ENCODE measurements around the gene FMNL2. TPM values are rescaled to one million over a fixed set of nuclear protein-coding genes. Genes with fewer than 3 reads are reported as not detected.

Gene FMNL2
- total RNA-seq, 4 donors from 2014 or later = 5.8 to 19.8 (median 16.9) TPM

- H3K36me3 ChIP-seq = no peaks in the 10 kb centered on the region
- peak overlapping the region in 3 of 4 donors; percentile 60 to 73 (median 63) for H3K27ac ChIP-seq
- peaks cover 0 to 18% (median 0%) of the 10 kb centered on the region in 3 donors for H3K4me1 ChIP-seq
- H3K4me3 ChIP-seq = peak overlapping the region in 3 of 4 donors; percentile 13 to 41 (median 18)
- no peaks in the 10 kb centered on the region for H3K9me3 ChIP-seq
- no peak for DNase-seq
- intact Hi-C loops (cut with DNase I) = no loop called here
- WGBS, 2 donors = 62 to 78% methylated on average over 4 of the region's 4 CpGs
- H3K27me3 ChIP-seq = no peaks in the 10 kb centered on the region
- TF ChIP-seq POLR2A (IDR thresholded peaks at IDR 0.05) = no peak
- TF ChIP-seq, protein P1, sequence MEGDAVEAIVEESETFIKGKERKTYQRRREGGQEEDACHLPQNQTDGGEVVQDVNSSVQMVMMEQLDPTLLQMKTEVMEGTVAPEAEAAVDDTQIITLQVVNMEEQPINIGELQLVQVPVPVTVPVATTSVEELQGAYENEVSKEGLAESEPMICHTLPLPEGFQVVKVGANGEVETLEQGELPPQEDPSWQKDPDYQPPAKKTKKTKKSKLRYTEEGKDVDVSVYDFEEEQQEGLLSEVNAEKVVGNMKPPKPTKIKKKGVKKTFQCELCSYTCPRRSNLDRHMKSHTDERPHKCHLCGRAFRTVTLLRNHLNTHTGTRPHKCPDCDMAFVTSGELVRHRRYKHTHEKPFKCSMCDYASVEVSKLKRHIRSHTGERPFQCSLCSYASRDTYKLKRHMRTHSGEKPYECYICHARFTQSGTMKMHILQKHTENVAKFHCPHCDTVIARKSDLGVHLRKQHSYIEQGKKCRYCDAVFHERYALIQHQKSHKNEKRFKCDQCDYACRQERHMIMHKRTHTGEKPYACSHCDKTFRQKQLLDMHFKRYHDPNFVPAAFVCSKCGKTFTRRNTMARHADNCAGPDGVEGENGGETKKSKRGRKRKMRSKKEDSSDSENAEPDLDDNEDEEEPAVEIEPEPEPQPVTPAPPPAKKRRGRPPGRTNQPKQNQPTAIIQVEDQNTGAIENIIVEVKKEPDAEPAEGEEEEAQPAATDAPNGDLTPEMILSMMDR (IDR thresholded peaks at IDR 0.05) = no peak
Observed at GRCh38 chr2:152396051-152396511, 61.1 kb downstream of the FMNL2 start.

DNA sequence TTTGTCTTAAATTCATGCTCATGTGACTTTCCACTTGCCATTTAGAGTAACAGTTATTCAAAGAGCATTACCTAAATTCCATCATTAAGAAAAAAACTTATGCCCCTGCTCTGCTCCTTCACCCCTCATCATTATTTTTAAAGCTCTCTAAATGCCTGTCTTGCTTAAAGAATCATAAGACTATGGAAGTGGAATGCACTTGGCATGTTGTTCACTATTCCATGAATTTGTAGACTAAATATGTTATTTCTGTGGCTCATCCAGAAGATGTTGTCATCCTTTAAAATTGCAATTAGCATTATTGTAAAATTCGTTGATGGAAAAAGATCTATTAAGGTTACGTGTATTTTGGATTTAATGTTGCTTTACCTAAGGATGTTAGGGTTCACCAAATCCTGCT is 61.8 kb downstream of the FMNL2 start:
- H3K4me3 ChIP-seq = no peak overlapping the region
- intact Hi-C loops (cut with DNase I) = no loop called here

GRCh38 chr2:152399003-152399402 is 64.0 kb downstream of the FMNL2 start:
- Histone ChIP-seq H3K27me3 (no peaks in the 10 kb centered on the region), H3K9me3 (no peaks in the 10 kb centered on the region), H3K4me3 (no peak overlapping the region), H3K36me3 (no peaks in the 10 kb centered on the region), H3K4me1 (peaks cover 0 to 32% (median 0%) of the 10 kb centered on the region in 3 donors), H3K27ac (no peak overlapping the region)
- 72 to 77% methylated on average over 4 of the region's 4 CpGs for WGBS, 2 donors
- no peak for DNase-seq
- TF ChIP-seq, protein P1 (IDR thresholded peaks at IDR 0.05) = no peak
- TF ChIP-seq POLR2A (IDR thresholded peaks at IDR 0.05) = no peak
- intact Hi-C loops (cut with DNase I) = no loop called here

More for the DNA sequence above, 61.8 kb downstream of the FMNL2 start:
- Histone ChIP-seq H3K36me3 (no peaks in the 10 kb centered on the region), H3K27me3 (no peaks in the 10 kb centered on the region), H3K4me1 (peaks cover 0 to 19% (median 0%) of the 10 kb centered on the region in 3 donors), H3K9me3 (no peaks in the 10 kb centered on the region), H3K27ac (peak overlapping the region in 1 of 4 donors; percentile 63)
- WGBS, 2 donors = 55 to 71% methylated on average over 2 of the region's 2 CpGs
- no peak for DNase-seq
- TF ChIP-seq, protein P1 (IDR thresholded peaks at IDR 0.05) = no peak
- no peak for TF ChIP-seq POLR2A (IDR thresholded peaks at IDR 0.05)

DNA sequence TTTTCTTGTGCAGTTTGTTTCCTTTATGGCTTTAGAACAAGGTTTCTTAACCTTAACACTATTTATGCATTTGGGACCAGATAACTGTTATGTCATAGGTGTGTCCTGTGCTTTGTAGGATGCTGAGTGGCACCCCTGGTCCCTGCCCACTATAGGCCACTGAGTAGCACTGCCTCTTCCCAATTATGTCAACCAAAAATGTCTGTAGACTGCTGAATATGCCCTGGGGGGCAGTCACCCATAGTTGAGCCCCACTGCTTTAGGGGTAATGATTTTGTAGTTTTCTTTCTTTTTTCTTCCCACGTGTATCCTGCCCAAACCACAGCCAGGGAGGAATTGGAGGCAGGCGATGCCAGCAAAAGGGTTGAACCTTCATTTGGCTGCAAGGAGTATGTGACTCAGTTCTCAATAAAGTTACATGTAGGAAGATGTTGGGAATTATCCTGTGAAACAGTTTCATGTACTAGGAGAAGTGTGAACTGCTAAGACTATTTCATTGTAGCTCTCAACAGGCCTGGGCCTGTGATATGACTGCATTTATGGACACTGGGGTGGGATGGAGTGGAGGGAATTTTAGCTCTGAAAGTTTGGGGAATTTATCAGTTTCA is 65.7 kb downstream of the FMNL2 start:
- Histone ChIP-seq H3K4me1 (peaks cover 0 to 37% (median under 1%) of the 10 kb centered on the region in 3 donors), H3K4me3 (no peak overlapping the region), H3K36me3 (no peaks in the 10 kb centered on the region), H3K9me3 (no peaks in the 10 kb centered on the region), H3K27ac (no peak overlapping the region), H3K27me3 (no peaks in the 10 kb centered on the region)
- no peak for TF ChIP-seq POLR2A (IDR thresholded peaks at IDR 0.05)
- TF ChIP-seq, protein P1 (IDR thresholded peaks at IDR 0.05) = no peak
- 25 to 56% methylated on average over 2 of the region's 2 CpGs for WGBS, 2 donors
- DNase-seq = no peak
- intact Hi-C loops (cut with DNase I) = no loop called here

GRCh38 chr2:152402780-152403759 is 68.1 kb downstream of the FMNL2 start:
- Histone ChIP-seq H3K36me3 (no peaks in the 10 kb centered on the region), H3K4me3 (no peak overlapping the region), H3K27me3 (no peaks in the 10 kb centered on the region), H3K27ac (no peak overlapping the region), H3K9me3 (no peaks in the 10 kb centered on the region), H3K4me1 (peaks cover 0 to 58% (median 7%) of the 10 kb centered on the region in 3 donors)
- no peak for DNase-seq
- 71 to 79% methylated on average over 12 of the region's 12 CpGs for WGBS, 2 donors
- intact Hi-C loops (cut with DNase I) = no loop called here
- TF ChIP-seq POLR2A (IDR thresholded peaks at IDR 0.05) = no peak
- TF ChIP-seq, protein P1 (IDR thresholded peaks at IDR 0.05) = no peak

All from esophagus squamous epithelium (tissue), 5 donors.